HG02852 (cell line): ENCODE data around the gene TCL1A.
"Not testable (repeated sequence)": the region's sequence is repeated elsewhere in the genome, so short reads cannot be mapped to it uniquely, and the experiment has no call there.

Source experiments
- ATAC-seq: cut with Tn5 transposase; IDR thresholded peaks from one replicate; pipeline ENCODE4 v1.9.1; 2021; ENCODE audit warnings: mild to moderate bottlenecking, moderate library complexity; ENCODE audit not compliant: unreplicated experiment

The TCL1A gene

GRCh38 chr14:95679148-95679815, 34.6 kb downstream of the TCL1A start:
- no peak for ATAC-seq

DNA sequence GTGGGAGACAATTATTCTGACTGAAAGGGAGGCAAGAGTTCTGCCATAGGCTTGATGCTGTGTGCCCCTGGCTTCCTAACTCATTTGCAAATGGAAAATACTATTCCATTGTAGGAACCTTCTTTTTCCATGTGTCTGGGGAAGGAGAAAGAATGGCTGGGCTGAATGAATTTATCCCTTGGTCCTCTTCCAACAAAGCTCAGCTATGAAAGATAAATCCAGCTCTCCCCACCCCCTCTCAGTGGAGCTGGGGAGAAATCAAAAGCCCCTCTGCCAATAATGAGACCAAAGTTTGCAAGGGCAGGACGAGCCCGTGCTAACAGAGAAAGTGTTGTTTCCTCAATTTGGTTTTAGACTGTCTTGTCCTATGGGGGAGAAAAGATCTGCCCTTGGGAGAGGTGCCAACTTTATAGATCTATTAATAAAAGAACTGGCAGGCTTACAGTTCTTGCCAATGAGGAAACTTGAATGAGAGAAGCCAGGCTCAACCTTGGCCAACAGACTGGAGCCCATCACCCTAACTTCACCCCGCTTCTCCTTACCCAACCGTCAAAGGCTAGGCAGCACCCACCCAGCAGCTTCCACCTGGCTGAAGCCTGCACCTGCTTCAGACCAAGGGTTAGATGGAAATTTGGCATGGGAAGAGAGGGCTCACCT, 36.6 kb downstream of the TCL1A start:
- ATAC-seq = no peak

GRCh38 chr14:95675486-95675885, 38.4 kb downstream of the TCL1A start:
- no peak for ATAC-seq

DNA sequence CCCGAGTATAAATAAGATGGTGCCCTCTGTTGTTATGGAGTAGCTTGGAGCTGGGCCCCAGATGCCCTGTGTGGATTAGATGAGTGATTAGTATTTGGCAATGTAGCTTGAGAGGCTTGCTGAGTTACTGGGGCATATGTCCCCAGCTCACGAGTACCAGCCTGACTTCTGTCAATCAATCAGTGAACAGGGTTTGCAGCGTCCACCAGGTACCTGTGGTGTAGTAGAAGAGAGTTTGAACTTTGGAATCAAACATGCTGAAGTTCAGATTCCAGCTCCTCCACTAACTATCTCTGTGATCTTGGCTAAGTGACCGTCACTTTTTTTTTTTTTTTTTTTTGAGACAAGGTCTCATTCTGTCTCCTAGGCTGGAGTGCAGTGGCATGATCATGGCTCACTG, 39.3 kb downstream of the TCL1A start:
- no peak for ATAC-seq

- no peak for ATAC-seq
Measured at GRCh38 chr14:95668235-95668772, 45.6 kb downstream of the TCL1A start.

DNA sequence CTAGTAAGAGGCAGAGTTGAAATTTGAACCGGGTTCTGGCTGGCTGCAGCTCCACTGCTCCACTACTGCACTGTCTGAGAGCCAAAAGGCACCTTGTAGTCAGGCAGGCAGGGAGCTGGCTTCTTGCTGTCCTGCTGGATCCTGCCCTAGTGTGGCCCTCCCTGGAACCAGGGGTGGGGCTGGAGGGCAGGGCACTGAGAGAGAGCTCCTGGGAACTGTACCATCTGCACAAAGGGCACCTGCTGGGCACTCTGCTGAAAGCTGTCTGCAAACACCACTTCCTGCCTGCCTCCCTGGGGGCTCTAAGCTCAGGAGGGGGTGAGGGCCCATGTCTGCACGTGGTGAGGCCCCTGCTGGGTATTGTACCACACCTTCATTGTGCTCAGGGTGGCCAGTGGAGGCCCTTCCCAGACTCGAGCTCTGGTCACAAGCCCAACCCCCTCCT, 46.7 kb downstream of the TCL1A start:
- no peak for ATAC-seq

DNA sequence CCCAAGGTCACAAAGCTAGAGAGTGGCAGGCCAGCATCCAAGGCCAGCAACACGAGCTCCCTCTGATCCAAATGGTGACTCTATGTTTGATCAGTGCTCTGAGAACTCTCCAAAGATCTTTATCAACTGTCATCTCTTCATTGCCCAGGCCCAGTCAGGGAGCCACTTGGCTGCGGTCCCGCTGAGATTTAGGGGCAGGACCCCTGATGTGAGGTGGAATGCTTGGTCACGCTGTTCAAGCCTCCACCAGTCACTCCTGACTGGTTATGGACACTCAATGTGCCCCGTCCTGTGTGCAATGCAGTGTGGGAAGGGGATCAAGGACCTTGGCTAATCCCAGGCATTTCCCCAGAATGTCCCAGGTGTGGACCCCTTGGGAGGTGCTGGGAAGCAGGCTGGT, 47.5 kb downstream of the TCL1A start:
- ATAC-seq = no peak

DNA sequence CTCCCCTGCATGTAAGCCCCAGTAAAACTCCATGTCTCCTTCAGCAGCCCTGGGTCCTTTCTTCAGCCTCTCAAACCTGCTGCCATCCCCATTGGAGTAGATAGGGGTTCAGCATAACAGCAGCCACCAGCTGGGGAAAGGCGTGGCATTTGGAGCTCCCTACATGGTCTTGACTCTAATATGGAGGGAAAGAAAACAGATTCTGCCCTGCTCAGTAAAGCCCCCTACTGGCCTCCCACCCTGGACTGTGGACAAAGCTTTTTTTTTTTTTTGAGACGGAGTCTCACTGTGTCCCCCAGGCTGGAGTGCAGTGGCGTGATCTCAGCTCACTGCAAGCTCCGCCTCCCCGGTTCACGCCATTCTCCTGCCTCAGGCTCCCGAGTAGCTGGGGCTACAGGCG, 48.4 kb downstream of the TCL1A start:
- not testable (repeated sequence) for ATAC-seq

- peak; percentile 31 for ATAC-seq
Measured at GRCh38 chr14:95664546-95664945, 49.4 kb downstream of the TCL1A start.

- no peak for ATAC-seq
Measured at GRCh38 chr14:95664066-95664465, 49.9 kb downstream of the TCL1A start.

- ATAC-seq = no peak
Measured at GRCh38 chr14:95663226-95663797, 50.6 kb downstream of the TCL1A start.

- peak; percentile 37 for ATAC-seq
Measured at GRCh38 chr14:95662376-95663186, 51.3 kb downstream of the TCL1A start.

- ATAC-seq = no peak
Measured at GRCh38 chr14:95660651-95661515, 53.0 kb downstream of the TCL1A start.

DNA sequence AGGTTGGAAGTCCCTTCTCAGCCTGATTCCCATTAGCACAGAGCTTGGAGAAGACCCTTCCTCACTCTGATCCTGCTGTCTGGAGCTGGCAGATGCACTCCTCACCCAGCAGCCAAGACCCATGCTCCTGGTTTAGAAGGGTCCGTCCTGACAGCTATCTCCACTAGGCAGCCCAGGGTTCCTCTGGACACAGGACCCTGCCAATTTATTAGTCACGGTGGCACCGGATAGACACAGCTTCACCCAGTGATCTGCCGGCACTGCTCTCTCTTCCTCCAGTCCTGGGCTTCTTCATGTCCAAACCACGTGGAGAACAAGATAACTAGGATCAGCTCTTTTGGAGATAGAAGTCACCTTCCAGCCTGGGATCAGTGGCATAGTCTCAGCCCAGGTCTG, 53.9 kb downstream of the TCL1A start:
- ATAC-seq = no peak
